ENCODE results near the gene ARMS2. TPM values are rescaled to one million over a fixed set of nuclear protein-coding genes. Genes with fewer than 3 reads are reported as not detected.

The ARMS2 gene
- total and polyA plus RNA-seq, 2 of the 13 experiments (the other 11 are each of a cell fraction or from before 2014, with no cell fraction given): not detected

DNA sequence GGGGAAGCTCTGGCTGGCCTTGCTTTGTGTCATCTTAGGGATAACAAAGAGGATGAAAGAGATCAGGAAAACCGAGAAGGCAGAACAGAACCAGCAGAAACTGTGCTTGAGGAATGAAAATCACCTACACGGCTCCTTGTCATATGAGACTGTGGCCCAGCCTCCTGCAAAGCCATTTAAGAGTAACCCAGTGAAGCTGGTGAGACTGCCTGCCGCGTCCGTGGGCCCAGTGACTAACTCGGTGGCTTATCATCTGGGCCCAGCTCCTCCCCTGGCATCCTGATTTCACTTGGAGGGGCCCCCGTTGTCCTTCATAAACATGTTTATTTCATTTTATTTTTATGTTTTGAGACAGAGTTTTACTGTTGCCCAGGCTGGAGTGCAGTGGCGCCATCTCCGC is 37.6 kb downstream of the ARMS2 start (continued):
- TF ChIP-seq, protein P1, sequence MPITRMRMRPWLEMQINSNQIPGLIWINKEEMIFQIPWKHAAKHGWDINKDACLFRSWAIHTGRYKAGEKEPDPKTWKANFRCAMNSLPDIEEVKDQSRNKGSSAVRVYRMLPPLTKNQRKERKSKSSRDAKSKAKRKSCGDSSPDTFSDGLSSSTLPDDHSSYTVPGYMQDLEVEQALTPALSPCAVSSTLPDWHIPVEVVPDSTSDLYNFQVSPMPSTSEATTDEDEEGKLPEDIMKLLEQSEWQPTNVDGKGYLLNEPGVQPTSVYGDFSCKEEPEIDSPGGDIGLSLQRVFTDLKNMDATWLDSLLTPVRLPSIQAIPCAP (CRISPR knock-in tag; IDR thresholded peaks at IDR 0.05; ENCODE audit: low read depth): no peak
- TF ChIP-seq, protein P2, sequence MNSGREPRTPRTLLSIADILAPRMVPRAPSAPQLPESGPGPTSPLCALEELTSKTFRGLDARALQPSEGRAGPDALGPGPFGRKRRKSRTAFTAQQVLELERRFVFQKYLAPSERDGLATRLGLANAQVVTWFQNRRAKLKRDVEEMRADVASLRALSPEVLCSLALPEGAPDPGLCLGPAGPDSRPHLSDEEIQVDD (CRISPR knock-in tag; IDR thresholded peaks at IDR 0.05; ENCODE audit: borderline replicate concordance): no peak
- no peak for TF ChIP-seq JUND (CRISPR knock-in tag; IDR thresholded peaks at IDR 0.05)
- TF ChIP-seq, protein P3, sequence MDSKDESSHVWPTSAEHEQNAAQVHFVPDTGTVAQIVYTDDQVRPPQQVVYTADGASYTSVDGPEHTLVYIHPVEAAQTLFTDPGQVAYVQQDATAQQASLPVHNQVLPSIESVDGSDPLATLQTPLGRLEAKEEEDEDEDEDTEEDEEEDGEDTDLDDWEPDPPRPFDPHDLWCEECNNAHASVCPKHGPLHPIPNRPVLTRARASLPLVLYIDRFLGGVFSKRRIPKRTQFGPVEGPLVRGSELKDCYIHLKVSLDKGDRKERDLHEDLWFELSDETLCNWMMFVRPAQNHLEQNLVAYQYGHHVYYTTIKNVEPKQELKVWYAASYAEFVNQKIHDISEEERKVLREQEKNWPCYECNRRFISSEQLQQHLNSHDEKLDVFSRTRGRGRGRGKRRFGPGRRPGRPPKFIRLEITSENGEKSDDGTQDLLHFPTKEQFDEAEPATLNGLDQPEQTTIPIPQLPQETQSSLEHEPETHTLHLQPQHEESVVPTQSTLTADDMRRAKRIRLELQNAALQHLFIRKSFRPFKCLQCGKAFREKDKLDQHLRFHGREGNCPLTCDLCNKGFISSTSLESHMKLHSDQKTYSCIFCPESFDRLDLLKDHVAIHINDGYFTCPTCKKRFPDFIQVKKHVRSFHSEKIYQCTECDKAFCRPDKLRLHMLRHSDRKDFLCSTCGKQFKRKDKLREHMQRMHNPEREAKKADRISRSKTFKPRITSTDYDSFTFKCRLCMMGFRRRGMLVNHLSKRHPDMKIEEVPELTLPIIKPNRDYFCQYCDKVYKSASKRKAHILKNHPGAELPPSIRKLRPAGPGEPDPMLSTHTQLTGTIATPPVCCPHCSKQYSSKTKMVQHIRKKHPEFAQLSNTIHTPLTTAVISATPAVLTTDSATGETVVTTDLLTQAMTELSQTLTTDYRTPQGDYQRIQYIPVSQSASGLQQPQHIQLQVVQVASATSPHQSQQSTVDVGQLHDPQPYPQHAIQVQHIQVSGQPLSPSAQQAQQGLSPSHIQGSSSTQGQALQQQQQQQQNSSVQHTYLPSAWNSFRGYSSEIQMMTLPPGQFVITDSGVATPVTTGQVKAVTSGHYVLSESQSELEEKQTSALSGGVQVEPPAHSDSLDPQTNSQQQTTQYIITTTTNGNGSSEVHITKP (CRISPR knock-in tag; IDR thresholded peaks at IDR 0.05; ENCODE audit: low read depth): no peak
- TF ChIP-seq REL (CRISPR knock-in tag; conservative IDR thresholded peaks at IDR 0.05): no peak
- no peak for TF ChIP-seq ZNF329 (CRISPR knock-in tag; IDR thresholded peaks at IDR 0.05; ENCODE audit: low read depth)
- no peak for TF ChIP-seq SAFB2 (CRISPR knock-in tag; IDR thresholded peaks at IDR 0.05; ENCODE audit: borderline replicate concordance, low read depth)
- no peak for TF ChIP-seq IKZF5 (CRISPR knock-in tag; IDR thresholded peaks at IDR 0.05)
- TF ChIP-seq FOXP1 (IDR thresholded peaks at IDR 0.05): no peak
- no peak for TF ChIP-seq FOXP1 (CRISPR knock-in tag; IDR thresholded peaks at IDR 0.05)
- TF ChIP-seq LRRFIP1 (CRISPR knock-in tag; conservative IDR thresholded peaks at IDR 0.05): no peak
- TF ChIP-seq HDAC2 (CRISPR knock-in tag; IDR thresholded peaks at IDR 0.05): no peak
- TF ChIP-seq MBNL3 (CRISPR knock-in tag; conservative IDR thresholded peaks at IDR 0.05): no peak
- no peak for TF ChIP-seq REPIN1 (CRISPR knock-in tag; IDR thresholded peaks at IDR 0.05; ENCODE audit: borderline replicate concordance, low read depth)

All from HepG2 (cell line).